Retina (tissue), 1 donor: ENCODE measurements around the gene TBX19.

ENCODE experiments used
- DNase-seq: peaks from one replicate; pipeline ENCODE4 v3.0.0-alpha.2; 2016

The TBX19 gene

DNA sequence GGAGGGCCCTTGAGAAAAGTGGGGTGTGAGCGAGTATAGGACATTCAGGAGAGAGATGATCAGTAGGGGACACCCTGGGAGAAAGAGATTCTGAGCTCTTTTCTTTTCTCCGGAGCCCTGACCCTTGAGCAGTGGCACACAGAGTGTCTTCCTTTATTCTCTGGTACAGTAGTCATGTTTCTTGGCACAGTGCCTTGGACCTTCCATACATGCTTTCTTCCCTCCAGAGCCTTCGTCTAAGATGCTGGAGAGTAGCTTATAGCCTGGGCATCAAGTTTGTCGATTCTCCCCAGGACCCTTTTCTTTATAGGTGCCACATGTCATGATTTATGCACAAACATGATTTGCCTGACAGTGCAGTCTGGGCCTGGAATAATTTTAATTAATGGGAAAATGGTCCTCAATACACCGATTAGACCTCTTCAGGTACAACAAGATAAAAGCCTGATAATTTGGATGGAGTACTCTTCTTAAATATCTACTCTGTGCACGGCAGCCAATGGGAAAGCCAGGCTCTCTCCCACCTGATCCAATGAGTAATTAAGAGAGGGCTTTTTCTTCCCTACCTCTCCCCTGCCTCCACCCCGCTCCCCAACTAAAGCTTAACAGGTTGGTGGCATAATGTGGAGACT is at the start of gene TBX19:
TSS of gene TBX19 (plus strand) at position 582 of the 632 bp plus-strand sequence. CDS start 214 bp downstream, outside the sequence.
- no peak for DNase-seq

DNA sequence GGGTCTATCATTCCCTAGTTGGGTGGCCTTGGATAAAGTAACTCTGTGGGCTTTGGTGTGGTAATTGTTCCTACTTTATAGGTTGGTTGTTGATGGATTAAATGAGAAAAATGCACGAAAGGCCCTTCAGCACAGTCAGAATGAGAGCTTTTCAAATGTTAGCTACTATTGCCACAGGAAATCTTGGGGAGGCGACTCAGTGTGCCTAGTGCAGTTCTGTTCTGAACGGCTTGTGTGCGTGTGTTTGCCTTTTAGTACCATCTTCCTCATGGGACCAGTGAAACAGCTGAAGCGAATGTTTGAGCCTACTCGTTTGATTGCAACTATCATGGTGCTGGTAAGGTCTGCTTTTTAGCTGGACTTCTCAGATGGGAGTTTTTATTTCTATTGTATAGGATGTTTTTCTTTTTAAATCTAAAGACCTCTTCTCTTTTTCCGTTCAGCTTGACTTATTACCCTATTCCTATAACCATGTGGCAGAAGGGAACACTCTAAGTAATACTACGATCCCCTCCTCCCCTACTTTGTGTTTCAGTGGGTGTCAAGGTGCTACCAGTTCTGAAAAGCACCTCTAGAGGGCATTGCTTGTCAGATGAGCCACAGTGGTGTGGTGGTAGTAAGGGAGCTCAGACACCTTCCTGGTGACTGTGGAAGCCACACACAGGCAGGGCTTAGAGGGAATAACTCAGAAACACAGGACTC is 45.7 kb upstream of the TBX19 start:
- DNase-seq = no peak

DNA sequence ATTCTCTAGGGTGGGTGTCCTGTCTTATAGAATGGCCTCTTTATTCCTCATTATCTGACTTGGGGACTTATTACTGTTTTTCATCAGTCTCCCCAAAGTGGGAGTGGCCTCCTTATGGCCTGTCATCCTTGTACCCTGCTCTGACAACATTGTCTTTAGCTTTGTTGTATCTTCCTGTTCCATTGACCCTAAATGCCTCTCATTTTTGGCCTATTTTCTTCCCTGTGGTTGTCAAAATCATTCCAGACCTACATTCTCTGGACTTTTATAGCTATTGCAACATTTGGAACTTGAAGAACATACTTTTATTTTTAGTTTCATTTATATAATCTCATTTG is 45.2 kb upstream of the TBX19 start:
- DNase-seq = no peak

DNA sequence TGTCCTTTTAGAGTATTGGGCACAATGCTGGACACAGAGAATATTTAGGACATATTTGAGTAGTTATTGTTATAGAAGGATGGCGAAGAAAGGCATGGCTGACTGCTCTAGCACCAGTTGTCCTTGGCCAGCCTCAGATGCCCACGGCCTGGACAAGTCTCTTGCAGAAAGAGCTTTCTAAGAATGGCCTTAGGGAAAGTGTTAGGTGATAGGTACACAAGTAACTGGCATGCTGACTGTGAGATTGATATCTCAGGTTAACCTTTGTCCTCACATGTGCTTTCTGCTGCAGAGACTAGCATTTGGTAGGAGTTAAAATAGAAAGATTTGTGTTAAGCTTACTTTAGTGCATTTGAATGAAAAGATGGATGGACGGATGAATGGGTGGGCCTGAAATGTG is 44.7 kb upstream of the TBX19 start:
- DNase-seq = no peak

DNA sequence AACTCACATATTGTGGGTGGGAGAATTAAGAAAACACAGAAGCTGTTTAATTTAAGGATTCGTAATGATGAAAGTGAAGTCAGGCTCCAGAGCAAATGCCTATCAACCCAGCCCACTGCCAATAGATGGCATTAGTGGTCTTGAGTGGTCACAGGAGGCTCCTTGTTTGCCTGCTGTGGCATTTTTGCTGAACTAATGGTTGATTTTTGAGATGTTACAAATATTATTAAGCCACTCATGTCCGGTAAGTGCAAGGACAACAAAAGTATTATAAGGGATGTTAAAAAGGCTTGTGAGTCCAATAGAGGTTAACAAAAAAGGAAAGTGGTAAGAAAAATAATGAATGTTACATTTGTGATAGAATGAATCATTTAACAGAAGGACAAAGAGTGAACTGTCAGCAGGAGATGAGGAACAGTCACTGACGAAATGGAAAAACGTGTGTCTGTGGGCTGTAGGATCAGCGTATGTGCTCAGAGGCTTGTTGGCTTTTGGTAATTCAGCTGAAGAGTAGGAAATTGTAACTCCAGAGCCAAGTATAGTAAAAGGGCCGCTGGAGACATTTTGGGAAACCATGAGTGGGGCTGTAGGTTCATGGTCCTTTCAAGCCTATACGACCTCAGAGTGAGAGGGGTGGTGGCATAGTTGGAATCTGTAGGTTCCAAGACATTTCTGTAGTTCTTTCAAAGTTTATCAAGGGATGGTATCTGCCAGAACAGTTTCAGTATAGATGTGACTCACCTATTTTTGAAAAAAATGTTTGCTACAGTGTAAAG is 43.7 kb upstream of the TBX19 start:
- DNase-seq = no peak

DNA sequence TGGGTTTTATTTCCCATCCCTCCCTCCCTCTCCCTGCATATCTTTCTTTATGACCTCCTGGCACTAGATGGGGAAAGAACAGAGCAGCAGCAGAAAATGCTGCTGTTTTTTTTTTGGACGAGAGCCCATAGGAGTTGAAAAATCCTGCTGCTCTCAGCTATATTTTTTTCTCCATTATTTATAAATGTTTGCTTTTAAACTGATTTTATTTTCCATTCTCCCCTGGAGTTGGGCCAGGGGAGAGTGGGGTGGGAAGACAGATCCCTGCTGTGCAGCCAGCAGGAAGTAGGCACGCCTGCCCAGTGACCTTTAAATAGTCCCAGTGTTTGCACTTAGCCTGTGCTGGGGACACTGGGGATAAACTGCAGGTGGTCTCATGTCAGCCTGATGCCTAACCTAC is 37.5 kb upstream of the TBX19 start:
- DNase-seq = no peak

DNA sequence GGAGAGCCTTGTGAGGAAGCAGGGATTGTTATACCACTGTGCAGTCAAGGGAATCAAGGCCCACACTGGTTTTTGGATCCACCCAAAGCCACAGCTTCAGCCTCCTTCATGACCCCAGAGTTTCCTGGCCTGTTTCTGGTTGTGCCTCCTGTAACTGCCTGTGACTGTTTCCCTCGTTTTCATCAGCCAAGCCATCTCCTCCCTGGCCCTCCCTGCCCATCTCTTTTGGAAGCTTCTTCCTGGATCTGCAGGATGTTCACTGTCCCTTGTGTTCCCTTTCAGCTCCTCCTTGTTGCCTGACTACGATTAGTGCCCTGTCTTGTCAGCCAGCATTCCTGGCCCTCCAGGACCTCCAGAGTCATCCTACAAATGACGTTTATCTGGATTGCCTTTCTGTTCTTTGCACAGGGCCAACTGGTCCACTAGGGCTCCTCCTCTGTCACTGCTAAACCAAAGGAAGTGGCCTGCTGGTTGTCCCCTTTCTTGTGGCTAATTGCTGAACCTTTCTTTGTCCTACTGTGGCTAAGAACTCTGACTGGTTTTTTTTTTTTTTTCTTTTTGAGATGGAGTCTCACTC is 37.0 kb upstream of the TBX19 start:
- no peak for DNase-seq

DNA sequence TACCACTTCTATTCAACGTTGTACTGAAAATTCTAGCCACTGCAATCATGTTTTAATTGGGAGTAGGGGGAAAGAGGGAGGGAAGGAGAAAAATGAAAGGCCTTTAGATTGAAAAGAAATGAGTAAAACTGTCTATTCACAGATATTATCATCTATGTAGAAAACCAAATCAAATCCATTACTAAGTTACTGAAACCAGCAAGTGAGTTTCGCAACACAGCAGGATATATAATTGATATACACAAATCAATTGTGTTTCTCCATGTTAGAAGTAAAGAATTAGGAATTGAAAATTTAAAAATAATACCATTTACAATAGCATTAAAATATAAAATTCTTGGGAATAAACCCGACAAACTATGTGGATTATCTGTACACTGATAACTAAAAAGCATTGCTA is 35.6 kb upstream of the TBX19 start:
- no peak for DNase-seq

DNA sequence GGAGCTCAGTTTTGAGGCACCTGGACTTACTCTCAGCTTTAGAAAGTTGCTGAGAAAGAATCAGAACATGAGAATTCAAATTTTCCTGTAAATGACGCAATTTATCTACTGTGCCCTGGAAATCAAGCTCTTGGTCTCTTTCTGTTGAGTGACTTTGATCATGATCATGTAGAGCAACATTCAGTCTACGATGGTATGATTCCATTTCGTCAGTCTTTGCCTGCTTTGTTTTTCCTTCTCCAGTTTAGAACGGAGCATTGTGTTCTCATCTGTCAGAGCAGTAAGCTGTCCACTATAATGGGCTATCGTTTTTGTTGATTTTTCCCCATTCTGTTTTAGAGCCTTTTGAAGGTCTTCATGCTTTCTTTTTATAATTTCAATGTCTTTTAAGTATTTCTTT is 34.2 kb upstream of the TBX19 start:
- no peak for DNase-seq

DNA sequence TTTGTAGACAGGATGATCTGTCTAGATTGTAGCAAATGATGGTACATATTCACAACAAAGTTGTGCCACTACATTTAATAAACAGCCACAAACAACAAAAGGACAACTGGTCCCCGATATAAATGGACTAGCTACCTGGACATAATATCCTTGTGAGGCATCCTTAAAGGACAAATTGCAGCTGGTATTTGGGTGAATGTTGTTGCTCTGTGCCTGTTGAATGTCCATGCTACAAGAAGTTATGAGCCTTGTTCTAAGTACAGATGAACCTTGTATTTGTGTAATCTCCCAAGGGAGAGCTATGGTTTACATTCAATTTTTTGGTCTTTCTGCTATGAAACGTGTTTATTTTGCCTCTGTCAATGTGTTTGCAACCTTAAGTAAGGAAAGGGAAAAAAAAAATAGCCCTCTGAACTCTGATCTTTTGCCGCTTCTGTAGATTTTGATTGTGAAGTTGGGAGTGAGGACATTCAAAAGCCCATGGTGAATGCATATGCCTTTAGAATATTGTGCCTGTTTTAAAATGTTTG is 28.4 kb upstream of the TBX19 start:
- no peak for DNase-seq

DNA sequence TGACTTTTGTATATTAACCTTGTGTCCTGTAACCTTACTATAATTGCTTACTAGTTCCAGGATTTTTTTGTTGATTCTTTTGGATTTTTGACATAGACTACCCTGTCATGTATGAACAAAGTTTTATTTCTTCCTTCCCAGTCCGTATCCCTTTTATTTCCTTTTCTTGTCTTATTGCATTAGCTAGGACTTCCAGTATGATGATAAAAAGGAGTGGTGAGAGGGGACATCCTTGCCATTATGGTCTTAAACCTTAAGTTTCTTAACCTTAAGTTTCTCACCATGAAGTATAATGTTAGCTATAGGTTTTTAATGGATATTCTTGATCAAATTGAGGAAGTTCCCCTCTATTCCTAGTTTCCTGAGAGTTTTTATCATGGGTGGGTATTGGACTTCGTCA is 24.5 kb upstream of the TBX19 start:
- DNase-seq = no peak

DNA sequence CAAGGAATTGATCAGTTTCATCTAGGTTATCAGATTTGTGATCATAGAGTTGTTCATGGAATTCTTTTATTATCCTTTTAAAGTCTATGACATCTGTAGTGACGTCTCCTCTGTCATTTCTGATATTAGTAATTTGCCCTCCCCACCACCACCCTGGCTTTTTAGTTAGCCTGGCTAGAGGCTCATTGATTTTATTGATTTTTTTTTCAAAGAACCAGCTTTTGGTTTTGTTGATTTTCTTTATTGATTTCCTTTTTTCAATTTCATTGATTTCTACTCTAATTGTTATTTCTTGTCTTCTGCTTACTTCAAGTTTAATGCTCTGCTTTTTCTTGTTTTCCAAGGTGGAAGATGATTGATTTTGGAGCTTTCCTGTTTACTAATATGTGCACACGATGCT is 23.3 kb upstream of the TBX19 start:
- no peak for DNase-seq

DNA sequence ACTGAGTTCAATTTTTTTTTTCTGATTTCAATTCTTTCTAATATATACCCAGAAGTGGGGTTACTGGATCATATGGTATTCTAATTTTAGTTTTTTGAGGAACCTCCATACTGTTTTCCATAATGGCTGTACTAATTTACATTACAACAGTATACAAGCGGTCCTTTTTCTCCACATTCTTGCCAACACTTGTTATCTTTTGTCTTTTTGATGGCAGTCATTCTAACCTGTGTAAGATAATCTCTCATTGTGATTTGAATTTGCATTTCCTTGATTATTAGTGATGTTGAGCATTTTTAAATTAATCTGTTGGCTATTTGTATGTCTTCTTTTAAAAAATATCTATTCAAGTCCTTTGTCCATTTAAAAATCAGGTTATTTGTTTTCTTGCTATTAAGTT is 21.1 kb upstream of the TBX19 start:
- DNase-seq = no peak

DNA sequence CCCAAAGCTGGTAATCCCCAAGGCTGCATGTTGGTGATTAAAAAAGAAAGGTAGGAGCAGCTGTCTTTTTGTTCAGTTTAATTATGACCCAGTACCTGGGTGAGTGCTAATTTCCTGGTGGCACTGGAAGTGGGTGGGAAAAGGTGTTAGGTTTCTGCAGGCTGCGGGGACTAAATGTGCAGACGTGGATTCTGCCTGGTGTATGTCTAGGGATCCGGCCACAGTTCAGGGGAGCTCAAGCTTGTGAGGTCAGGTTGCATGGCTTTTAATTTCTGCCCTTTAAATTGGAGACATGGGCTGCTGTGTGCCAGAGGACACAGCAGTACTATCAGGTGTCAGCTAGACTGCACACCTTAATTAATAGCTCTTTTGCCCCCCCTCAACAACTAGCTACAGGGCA is 20.3 kb upstream of the TBX19 start:
- DNase-seq = no peak

DNA sequence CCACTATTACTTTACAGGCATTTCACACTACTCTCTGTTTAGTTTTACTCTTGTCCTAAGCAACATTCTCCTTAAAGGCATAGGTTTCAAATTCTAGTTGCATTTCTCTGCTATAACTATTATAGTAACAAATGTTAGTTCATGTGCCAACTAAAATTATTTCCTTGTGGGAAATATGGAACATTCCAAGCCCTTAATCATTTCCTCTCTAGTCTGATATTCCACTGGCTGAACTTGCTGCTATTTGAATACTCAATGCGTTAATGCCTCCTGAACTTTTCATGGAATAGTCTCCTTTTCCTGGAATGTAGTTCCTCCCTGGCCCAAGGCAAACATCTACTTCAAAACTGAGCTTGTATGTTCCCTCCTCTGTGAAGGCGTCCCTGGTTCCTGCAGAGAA is 19.3 kb upstream of the TBX19 start:
- no peak for DNase-seq

DNA sequence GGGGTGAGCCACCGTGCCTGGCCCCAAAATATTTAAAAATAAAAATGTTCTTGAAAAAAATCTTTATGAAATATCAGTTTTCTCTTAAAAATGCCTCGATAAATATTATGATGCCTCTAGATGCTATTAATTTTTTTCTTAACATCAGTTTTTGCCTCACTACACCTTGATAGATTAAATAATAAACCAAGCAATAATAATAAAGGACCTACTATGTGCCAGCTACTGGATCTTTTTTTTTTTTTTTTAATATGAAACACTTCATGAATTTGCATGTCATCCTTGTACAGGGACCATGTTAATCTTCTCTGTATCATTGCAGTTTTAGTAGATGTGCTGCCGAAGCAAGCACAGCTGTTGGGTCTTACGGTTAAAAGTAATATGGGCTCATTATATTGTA is 17.5 kb upstream of the TBX19 start:
- no peak for DNase-seq

DNA sequence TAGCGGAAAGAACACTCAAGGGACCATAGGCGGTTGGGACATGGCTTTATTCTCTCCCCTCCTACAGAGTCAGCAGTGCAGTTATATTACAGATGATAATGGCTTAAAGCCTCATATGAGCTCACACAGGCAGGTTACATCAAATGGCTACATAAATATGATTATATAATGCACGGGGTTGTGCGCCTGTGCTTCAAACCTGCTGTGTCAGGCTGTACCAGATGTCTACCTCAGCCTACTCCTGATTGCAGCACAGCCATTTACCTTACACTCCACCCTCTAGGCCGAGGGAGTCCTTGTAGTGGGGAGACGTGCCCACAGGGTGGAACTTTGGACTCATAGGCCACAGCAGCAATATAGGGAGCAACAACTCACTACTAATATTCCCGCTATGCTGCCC is 16.4 kb upstream of the TBX19 start:
- DNase-seq = no peak

DNA sequence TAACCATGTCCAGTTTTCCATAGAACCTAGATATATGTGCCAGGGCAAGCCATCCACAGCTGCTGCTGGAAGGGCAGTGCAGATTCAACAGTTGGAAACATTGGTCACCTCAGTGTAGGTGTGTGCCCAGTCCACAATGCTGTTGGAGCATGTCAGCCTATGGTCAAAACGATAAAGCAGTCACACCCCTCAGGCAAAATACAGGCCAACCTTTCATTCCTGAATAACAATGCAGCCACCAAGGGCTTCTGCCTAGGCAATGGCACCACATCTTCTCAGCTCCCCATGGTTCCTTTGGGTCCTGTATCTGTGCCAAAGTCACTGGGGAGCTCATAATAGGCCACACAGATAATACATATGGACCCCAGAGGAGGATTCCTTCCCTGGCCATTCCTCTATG is 15.1 kb upstream of the TBX19 start:
- DNase-seq = no peak

DNA sequence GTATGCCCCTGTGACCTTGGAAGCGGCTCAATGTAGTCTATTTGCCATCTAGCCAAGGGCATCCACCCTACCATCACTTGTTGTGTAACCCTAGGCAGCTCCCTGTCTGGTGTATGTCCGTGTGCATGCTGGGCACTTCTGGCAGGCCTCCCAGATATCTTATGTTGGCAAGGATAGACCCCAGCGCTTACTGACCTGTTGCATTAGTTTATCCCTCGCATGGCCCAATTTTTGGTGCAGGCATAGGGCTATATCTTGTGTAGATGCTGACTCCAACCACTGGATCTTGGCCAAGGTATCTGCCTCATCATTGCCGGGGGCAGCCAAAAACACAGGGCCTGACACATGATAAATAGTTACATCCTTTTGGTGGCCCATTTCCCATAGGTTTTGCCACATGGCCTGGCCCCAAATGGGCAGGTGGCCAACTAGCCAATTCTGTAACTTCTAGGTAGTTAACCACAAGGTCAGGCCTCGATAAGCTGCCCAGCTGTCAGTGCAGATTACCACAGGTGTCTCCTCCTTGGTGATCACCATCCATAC is 14.0 kb upstream of the TBX19 start:
- DNase-seq = no peak

DNA sequence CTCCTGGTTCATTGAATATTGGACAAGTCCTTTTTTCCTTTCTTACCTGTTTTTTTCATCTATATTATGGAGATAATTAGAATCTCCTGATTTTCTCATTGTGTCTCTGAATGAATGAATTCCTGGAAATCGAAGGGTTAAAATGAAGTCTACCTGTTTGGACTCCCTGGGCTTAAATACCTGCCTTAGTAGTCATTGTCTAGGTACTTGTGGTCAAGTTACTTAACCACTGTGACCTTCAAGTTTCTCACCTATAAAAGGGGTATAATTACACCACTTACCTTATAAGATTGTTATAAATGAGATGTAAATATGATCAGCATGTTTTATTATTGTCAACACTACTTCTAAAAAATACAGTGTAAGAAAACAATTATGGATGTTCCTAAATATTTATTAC is 9.0 kb upstream of the TBX19 start:
- DNase-seq = no peak

DNA sequence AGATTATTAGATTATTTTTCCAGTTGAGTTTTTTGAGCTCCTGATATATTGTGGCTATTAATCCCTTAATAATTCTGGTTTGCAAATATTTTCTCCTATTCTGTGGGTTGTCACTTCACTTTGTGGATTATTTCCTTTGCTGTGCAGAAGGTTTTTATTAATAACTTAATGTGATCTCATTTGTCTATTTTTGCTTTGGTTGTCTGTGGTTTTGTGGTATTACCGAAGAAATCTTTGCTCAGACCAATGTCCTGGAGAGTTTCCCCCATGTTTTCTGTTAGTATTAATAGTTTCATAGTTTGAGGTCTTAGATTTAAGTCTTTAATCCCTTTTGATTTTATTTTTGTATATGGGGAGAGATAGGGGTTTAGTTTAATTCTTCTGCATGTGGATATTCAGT is 7.1 kb upstream of the TBX19 start:
- DNase-seq = no peak

DNA sequence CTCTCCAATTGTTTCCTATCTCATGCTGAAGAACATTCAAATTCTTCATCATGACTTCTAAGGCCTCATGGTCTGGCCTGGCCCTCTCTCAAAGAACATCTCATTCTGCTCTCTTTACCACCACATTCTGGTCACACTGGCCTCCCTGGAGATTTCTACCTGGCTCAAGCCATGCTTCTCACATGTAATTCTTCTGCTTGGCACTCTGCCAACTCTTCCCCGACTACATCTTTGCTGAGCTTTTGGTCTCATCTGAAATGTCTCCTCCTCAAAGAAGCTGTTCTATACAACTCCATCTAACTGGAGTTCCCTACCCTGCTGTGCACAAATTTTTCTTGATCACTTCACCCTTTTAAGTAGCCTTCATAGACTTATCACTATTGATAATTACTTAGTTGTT is 1.4 kb upstream of the TBX19 start:
- DNase-seq = no peak

DNA sequence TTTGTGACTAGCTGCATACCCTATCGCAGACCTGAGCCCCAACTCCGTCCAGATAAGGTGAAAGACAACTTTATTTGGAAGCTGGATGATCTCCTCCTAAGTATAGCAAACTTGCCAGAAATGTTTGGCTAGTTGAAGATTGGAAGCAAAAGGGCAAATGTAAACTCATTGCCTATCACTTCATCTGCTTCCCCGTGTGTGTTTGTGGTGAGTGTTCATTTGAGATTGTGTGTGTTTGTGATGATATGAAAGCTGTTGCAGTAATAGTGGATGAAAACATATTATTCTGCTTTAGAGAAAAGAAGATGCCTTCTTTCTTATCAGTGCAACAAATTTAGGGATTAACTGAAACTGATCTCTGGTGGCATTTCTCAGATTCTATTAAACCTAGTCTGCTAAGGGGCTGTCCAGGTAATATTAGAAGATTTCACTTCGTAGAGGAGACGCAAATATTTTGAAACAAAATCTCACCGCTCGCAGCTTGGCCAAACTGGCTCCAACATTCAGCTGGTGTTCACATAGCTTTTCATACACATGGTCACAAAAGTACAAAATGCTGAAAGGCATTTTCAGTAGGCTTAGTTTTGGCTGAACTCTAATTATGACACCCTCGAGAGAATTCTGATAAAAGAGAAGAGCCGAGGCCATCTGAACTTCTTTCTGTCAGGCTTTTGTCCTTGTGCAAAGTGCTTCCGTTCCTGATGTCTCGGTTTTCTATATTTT is 1.1 kb downstream of the TBX19 start:
- DNase-seq = no peak
